Mucosa of rectum (tissue), 2 donors: ENCODE data around the gene NCDN.

Source experiments
- H3K27ac ChIP-seq, 2 donors: one replicate each; pipeline ENCODE4 v1.7.0; 2013; ENCODE audit warnings: inconsistent platforms in 2 of 2, low read depth in 2 of 2, low read length in 2 of 2
- H3K27me3 ChIP-seq, 2 donors: one replicate each; pipeline ENCODE4 v1.7.0; 2013; ENCODE audit warnings: low read length in 2 of 2; ENCODE audit not compliant: control insufficient read depth in 2 of 2, insufficient read depth in 2 of 2
- H3K36me3 ChIP-seq, 2 donors: one replicate each; pipeline ENCODE4 v1.7.0; 2013; ENCODE audit warnings: low read length in 2 of 2; ENCODE audit not compliant: control insufficient read depth in 2 of 2, insufficient read depth in 2 of 2
- H3K4me1 ChIP-seq, 2 donors: one replicate each; pipeline ENCODE4 v1.7.0; 2013; ENCODE audit warnings: low read length in 2 of 2, mild to moderate bottlenecking in 1 of 2; ENCODE audit not compliant: control insufficient read depth in 2 of 2, insufficient read depth in 2 of 2
- H3K4me3 ChIP-seq, 2 donors: one replicate each; pipeline ENCODE4 v1.7.0; 2013; ENCODE audit warnings: low read length in 2 of 2
- H3K9ac ChIP-seq, 2 donors: one replicate each; pipeline ENCODE4 v1.7.0; 2013; ENCODE audit warnings: low read length in 2 of 2, low read depth in 1 of 2, mild to moderate bottlenecking in 1 of 2
- H3K9me3 ChIP-seq, 2 donors: one replicate each; pipeline ENCODE4 v1.7.0; 2013; ENCODE audit warnings: low read length in 2 of 2; ENCODE audit not compliant: control insufficient read depth in 2 of 2
- donor health status: healthy.
- donor health status: Normal muscosa, but diverticular disease.

NCDN gene

GRCh38 chr1:35532497-35533223 lies 24.9 kb upstream of the NCDN start:
- no peak overlapping the region for H3K27ac ChIP-seq
- H3K36me3 ChIP-seq: peaks cover 9 to 11% of the 10 kb centered on the region in 2 donors
- H3K4me3 ChIP-seq: no peak overlapping the region
- no peaks in the 10 kb centered on the region for H3K4me1 ChIP-seq
- no peaks in the 10 kb centered on the region for H3K27me3 ChIP-seq
- H3K9ac ChIP-seq: no peak overlapping the region
- no peaks in the 10 kb centered on the region for H3K9me3 ChIP-seq

- peaks cover 9 to 11% of the 10 kb centered on the region in 2 donors for H3K36me3 ChIP-seq
- no peak overlapping the region for H3K27ac ChIP-seq
- no peaks in the 10 kb centered on the region for H3K4me1 ChIP-seq
These were observed 24.0 kb upstream of the NCDN start for GRCh38 chr1:35533586-35533985.

GRCh38 chr1:35535243-35535642 lies 22.4 kb upstream of the NCDN start:
- no peaks in the 10 kb centered on the region for H3K9me3 ChIP-seq
- no peak overlapping the region for H3K9ac ChIP-seq
- peaks cover 9 to 11% of the 10 kb centered on the region in 2 donors for H3K36me3 ChIP-seq
- no peak overlapping the region for H3K27ac ChIP-seq
- no peak overlapping the region for H3K4me3 ChIP-seq
- no peaks in the 10 kb centered on the region for H3K4me1 ChIP-seq
- no peaks in the 10 kb centered on the region for H3K27me3 ChIP-seq

More at GRCh38 chr1:35533586-35533985, 24.0 kb upstream of the NCDN start:
- Histone ChIP-seq H3K9ac (no peak overlapping the region), H3K9me3 (no peaks in the 10 kb centered on the region), H3K4me3 (no peak overlapping the region), H3K27me3 (no peaks in the 10 kb centered on the region)

DNA sequence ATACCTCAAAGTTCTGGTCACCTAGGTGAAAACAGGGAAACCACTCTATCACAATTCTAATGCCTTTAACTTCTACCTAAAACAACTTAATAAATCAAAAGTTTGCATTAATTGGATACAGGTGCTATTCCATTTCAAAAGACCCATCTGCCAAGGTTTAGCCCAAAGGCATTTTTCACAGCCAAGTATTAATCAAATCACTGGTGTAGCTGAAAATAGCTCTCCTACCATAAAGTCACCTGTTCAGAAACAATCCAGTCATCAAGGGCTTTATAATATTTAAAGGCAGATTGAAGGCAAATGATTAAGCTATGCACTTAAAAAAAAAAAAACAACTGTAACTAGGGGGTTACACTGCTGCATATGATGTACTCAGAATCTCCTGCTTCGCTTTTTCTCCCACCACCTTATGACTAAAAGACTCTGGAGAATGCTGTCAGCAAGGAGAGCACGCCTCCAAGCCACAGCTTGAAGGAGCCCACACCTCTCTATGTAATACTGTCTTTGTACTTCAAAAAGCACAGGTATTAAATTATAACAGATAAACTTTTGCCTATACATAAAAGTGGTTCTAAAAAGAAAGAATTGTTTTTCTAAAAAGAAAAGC lies 20.9 kb upstream of the NCDN start:
- H3K27ac ChIP-seq: no peak overlapping the region
- no peaks in the 10 kb centered on the region for H3K9me3 ChIP-seq
- H3K27me3 ChIP-seq: no peaks in the 10 kb centered on the region
- no peaks in the 10 kb centered on the region for H3K4me1 ChIP-seq
- H3K36me3 ChIP-seq: no peaks in the 10 kb centered on the region
- H3K9ac ChIP-seq: no peak overlapping the region
- no peak overlapping the region for H3K4me3 ChIP-seq

DNA sequence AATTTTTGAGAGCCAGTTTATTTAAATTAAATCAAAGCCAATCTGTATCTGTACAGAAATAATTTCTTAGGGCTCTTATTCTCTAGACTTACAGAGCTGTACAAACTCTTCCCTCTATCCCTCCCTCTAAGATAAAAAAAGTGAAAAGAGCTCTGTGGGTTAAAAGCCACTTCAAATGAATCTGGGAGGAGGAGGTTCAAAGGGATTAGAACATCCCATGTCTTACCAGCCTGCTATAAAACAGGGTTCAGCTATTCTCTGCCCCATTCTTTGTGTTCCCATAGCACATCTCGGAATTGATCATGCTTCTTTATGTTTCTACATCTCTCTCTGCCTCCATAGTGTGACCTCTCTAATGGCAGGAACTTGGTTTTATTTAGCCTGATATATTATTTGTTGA lies 19.8 kb upstream of the NCDN start:
- no peak overlapping the region for H3K9ac ChIP-seq
- no peak overlapping the region for H3K27ac ChIP-seq
- H3K4me3 ChIP-seq: no peak overlapping the region
- H3K4me1 ChIP-seq: no peaks in the 10 kb centered on the region
- no peaks in the 10 kb centered on the region for H3K27me3 ChIP-seq
- peaks cover 0 to 4% of the 10 kb centered on the region in 2 donors for H3K36me3 ChIP-seq
- H3K9me3 ChIP-seq: no peaks in the 10 kb centered on the region

DNA sequence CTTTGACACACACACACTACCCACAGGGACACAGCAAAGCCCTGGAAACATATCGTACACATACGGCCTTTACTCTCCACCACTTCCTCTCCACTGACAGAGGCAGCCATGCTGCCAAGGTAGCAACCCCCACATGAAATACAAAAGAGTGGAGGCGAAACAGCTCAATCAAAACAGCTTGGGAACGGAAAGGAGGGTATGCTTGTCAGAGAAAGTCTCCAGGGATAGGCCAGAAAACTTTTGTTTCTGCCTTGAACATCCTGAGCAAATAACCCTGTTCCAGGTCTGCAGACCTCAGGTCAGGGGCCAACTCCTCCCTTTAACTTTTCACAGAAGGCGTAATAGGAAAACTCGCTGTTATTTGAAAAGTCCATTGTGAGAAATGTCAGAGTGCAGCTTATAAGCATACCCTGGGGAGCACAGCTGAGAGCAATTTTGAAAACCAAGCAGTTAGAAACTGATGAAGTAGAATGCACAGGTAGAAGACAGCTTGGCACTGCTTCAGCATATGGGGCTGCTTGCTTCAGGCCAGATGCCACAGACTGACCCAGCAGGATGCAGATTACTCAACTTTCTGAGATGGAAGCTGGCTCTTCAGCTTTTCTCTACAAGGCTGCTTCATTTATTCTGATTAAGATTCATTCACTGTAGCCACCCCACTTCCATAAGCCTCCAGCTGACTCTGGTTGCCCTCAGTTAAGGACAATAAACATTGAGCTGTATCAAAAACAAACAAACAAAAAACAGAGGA lies 18.4 kb upstream of the NCDN start:
- H3K4me1 ChIP-seq: no peaks in the 10 kb centered on the region
- H3K9me3 ChIP-seq: no peaks in the 10 kb centered on the region
- H3K27ac ChIP-seq: no peak overlapping the region
- H3K36me3 ChIP-seq: peaks cover 2 to 4% of the 10 kb centered on the region in 2 donors
- no peak overlapping the region for H3K9ac ChIP-seq
- no peaks in the 10 kb centered on the region for H3K27me3 ChIP-seq
- H3K4me3 ChIP-seq: no peak overlapping the region

GRCh38 chr1:35539824-35540261 lies 17.8 kb upstream of the NCDN start:
- Histone ChIP-seq H3K27ac (no peak overlapping the region), H3K27me3 (no peaks in the 10 kb centered on the region), H3K4me3 (no peak overlapping the region), H3K36me3 (peaks cover 2 to 4% of the 10 kb centered on the region in 2 donors), H3K9me3 (no peaks in the 10 kb centered on the region), H3K4me1 (no peaks in the 10 kb centered on the region), H3K9ac (no peak overlapping the region)

- Histone ChIP-seq H3K36me3 (peaks cover 15 to 24% of the 10 kb centered on the region in 2 donors), H3K4me3 (no peak overlapping the region), H3K4me1 (no peaks in the 10 kb centered on the region), H3K9ac (no peak overlapping the region), H3K27ac (no peak overlapping the region), H3K9me3 (no peaks in the 10 kb centered on the region), H3K27me3 (no peaks in the 10 kb centered on the region)
These were observed 12.6 kb upstream of the NCDN start for GRCh38 chr1:35544976-35545375.

DNA sequence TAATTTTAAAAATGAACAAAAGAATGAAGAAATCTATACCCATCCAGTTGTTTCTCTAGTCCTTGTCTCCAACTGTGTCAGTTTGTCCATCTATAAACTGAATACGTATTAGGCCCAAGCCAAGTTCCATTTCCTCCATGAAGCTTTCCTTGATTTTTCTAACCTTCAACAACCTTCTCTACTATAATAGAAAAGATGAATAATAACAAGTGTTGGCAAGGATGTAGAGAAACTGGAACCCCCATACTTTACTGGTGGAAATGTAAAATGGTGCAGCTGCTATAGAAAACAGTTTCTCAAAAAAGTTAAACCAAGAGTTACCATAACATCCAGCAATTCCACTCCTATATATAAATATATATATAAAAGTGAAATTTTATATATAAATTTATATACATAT lies 11.0 kb upstream of the NCDN start:
- H3K4me1 ChIP-seq: no peaks in the 10 kb centered on the region

GRCh38 chr1:35553851-35554250 lies 3.7 kb upstream of the NCDN start:
- Histone ChIP-seq H3K4me3 (no peak overlapping the region), H3K27me3 (no peaks in the 10 kb centered on the region), H3K9ac (no peak overlapping the region), H3K4me1 (peaks cover 19 to 22% of the 10 kb centered on the region in 2 donors), H3K27ac (no peak overlapping the region), H3K9me3 (no peaks in the 10 kb centered on the region), H3K36me3 (peaks cover 10 to 28% of the 10 kb centered on the region in 2 donors)

More for the DNA sequence above, 11.0 kb upstream of the NCDN start:
- Histone ChIP-seq H3K9me3 (no peaks in the 10 kb centered on the region), H3K36me3 (peaks cover 21 to 27% of the 10 kb centered on the region in 2 donors), H3K4me3 (no peak overlapping the region), H3K9ac (no peak overlapping the region), H3K27me3 (no peaks in the 10 kb centered on the region), H3K27ac (no peak overlapping the region)
